OCI-M2 (cell line): Measurements from ENCODE around the gene PBX1.

Source experiments
- DNase-seq: peaks from one replicate; lab custom pipeline; 2025; ENCODE audit not compliant: unreplicated experiment; lab: John Stamatoyannopoulos, UW

PBX1 gene

GRCh38 chr1:164664127-164664526 lies 105.1 kb downstream of the PBX1 start:
- no peak for DNase-seq

- DNase-seq: no peak
These were observed 108.0 kb downstream of the PBX1 start for GRCh38 chr1:164667001-164667400.

- DNase-seq: no peak
These were observed 108.6 kb downstream of the PBX1 start for GRCh38 chr1:164667600-164667999.

- DNase-seq: no peak
These were observed 109.8 kb downstream of the PBX1 start for GRCh38 chr1:164668491-164669400.

- no peak for DNase-seq
These were observed 111.0 kb downstream of the PBX1 start for GRCh38 chr1:164670026-164670425.

GRCh38 chr1:164670786-164671185 lies 111.8 kb downstream of the PBX1 start:
- no peak for DNase-seq

- DNase-seq: no peak
These were observed 112.5 kb downstream of the PBX1 start for GRCh38 chr1:164671323-164671965.

GRCh38 chr1:164671966-164672571 lies 113.1 kb downstream of the PBX1 start:
- no peak for DNase-seq

- no peak for DNase-seq
These were observed 113.6 kb downstream of the PBX1 start for GRCh38 chr1:164672588-164672987.

- no peak for DNase-seq
These were observed 114.7 kb downstream of the PBX1 start for GRCh38 chr1:164673584-164674214.

- no peak for DNase-seq
These were observed 116.4 kb downstream of the PBX1 start for GRCh38 chr1:164675342-164675904.

GRCh38 chr1:164678136-164678700 lies 119.2 kb downstream of the PBX1 start:
- DNase-seq: no peak

GRCh38 chr1:164682570-164682969 lies 123.6 kb downstream of the PBX1 start:
- DNase-seq: no peak

- DNase-seq: no peak
These were observed 124.3 kb downstream of the PBX1 start for GRCh38 chr1:164683235-164683634.

- no peak for DNase-seq
These were observed 126.5 kb downstream of the PBX1 start for GRCh38 chr1:164685266-164686035.

GRCh38 chr1:164687777-164688176 lies 128.8 kb downstream of the PBX1 start:
- no peak for DNase-seq

- DNase-seq: no peak
These were observed 129.8 kb downstream of the PBX1 start for GRCh38 chr1:164688791-164689190.

GRCh38 chr1:164689672-164690511 lies 130.9 kb downstream of the PBX1 start:
- DNase-seq: no peak

- DNase-seq: no peak
These were observed 133.4 kb downstream of the PBX1 start for GRCh38 chr1:164692420-164692819.
